IMR-90 (cell line): ENCODE results near the gene BCAS3. TPM values are rescaled to one million over a fixed set of nuclear protein-coding genes. Genes with fewer than 3 reads are reported as not detected.

ENCODE experiments used
- ATAC-seq: fragments of 200-7000 bp; cut with Tn5 transposase; 2 replicates; pipeline ENCODE4 v1.9.1; 2020; ENCODE audit warnings: low read depth, mild to moderate bottlenecking, moderate library complexity
- BruUV-seq: library from RNA; stranded (reverse); fragments of 400-500 nt; replicated peaks from 2 replicates; lab custom pipeline; 2021; lab: Mats Ljungman, UMichigan
- CTCF ChIA-PET: fragments of 300-600 bp; formaldehyde crosslinking; extraction: SDS; loops from one replicate; lab custom pipeline; 2021; ENCODE audit warnings: antibody characterized with exemption; lab: Yijun Ruan, JAX
- POLR2A ChIA-PET: fragments of 300-600 bp; sonication (Branson Sonifier 250); formaldehyde crosslinking; loops from one replicate; lab custom pipeline; 2022; ENCODE audit warnings: antibody characterized with exemption; ENCODE audit not compliant: unreplicated experiment; lab: Charles Lee
- DNase-seq: peaks from one replicate; pipeline ENCODE4 v3.0.0; 2013
- H2AFZ ChIP-seq: replicated peaks from 2 replicates; pipeline ENCODE3; 2013; ENCODE audit warnings: low read length, mild to moderate bottlenecking; ENCODE audit not compliant: poor library complexity
- H2AK5ac ChIP-seq: 2 replicates; pipeline ENCODE4 v1.6.1; 2013; ENCODE audit warnings: low read depth, low read length, inconsistent platforms
- H2AK9ac ChIP-seq: replicated peaks from 2 replicates; pipeline ENCODE3; 2013; ENCODE audit warnings: mild to moderate bottlenecking, low read depth, low read length, moderate library complexity; ENCODE audit not compliant: poor library complexity
- H2BK120ac ChIP-seq: 2 replicates; pipeline ENCODE4 v1.6.1; 2013; ENCODE audit warnings: low read depth, low read length, inconsistent platforms
- H2BK15ac ChIP-seq: 3 replicates; pipeline ENCODE4 v1.6.1; 2013; ENCODE audit warnings: low read depth, low read length, inconsistent platforms
- H2BK20ac ChIP-seq: 2 replicates; pipeline ENCODE4 v1.6.1; 2013; ENCODE audit warnings: low read depth, mild to moderate bottlenecking, inconsistent platforms, low read length, moderate library complexity
- H2BK5ac ChIP-seq: 2 replicates; pipeline ENCODE4 v1.6.1; 2013; ENCODE audit warnings: mild to moderate bottlenecking, low read depth, low read length, inconsistent platforms; ENCODE audit not compliant: poor library complexity, severe bottlenecking
- H3K14ac ChIP-seq: replicated peaks from 2 replicates; pipeline ENCODE4 v1.6.1; 2013; ENCODE audit warnings: low read depth, low read length, inconsistent platforms
- H3K18ac ChIP-seq: 2 replicates; pipeline ENCODE4 v1.6.1; 2013; ENCODE audit warnings: low read depth, low read length, control low read depth
- H3K23ac ChIP-seq: 2 replicates; pipeline ENCODE4 v1.6.1; 2013; ENCODE audit warnings: low read depth, low read length, inconsistent platforms
- H3K27ac ChIP-seq: 2 replicates; pipeline ENCODE4 v1.5.1; 2013; ENCODE audit warnings: mild to moderate bottlenecking, control low read depth, low read length; ENCODE audit not compliant: insufficient read depth
- H3K27me3 ChIP-seq: 2 replicates; pipeline ENCODE4 v1.6.1; 2013; ENCODE audit warnings: low read length; ENCODE audit not compliant: control insufficient read depth, insufficient read depth
- H3K36me3 ChIP-seq: 2 replicates; pipeline ENCODE4 v1.6.1; 2013; ENCODE audit warnings: low read length, mixed read lengths; ENCODE audit not compliant: control insufficient read depth, insufficient read depth
- H3K4ac ChIP-seq: 2 replicates; pipeline ENCODE4 v1.6.1; 2013; ENCODE audit warnings: low read depth, low read length, inconsistent platforms
- H3K4me1 ChIP-seq: 2 replicates; pipeline ENCODE4 v1.6.1; 2013; ENCODE audit warnings: low read length, mixed read lengths; ENCODE audit not compliant: control insufficient read depth, insufficient read depth
- H3K4me2 ChIP-seq: 2 replicates; pipeline ENCODE4 v1.6.1; 2013; ENCODE audit warnings: low read depth, mild to moderate bottlenecking, control low read depth, low read length, moderate library complexity
- H3K4me3 ChIP-seq: 2 replicates; pipeline ENCODE4 v1.5.1; 2013; ENCODE audit warnings: low read depth, mild to moderate bottlenecking, control low read depth, low read length, moderate library complexity; ENCODE audit not compliant: insufficient read depth
- H3K56ac ChIP-seq: 2 replicates; pipeline ENCODE4 v1.6.1; 2013; ENCODE audit warnings: low read length, inconsistent platforms; ENCODE audit not compliant: insufficient read depth; ENCODE audit errors: extremely low read depth
- H3K79me1 ChIP-seq, 2 experiments: 2 replicates each; pipeline ENCODE4 v1.6.1; 2013; ENCODE audit warnings: low read length in 2 of 2, inconsistent platforms in 1 of 2, low read depth in 1 of 2
- H3K9ac ChIP-seq: 2 replicates; pipeline ENCODE4 v1.6.1; 2013; ENCODE audit warnings: low read depth, low read length, control low read depth
- H3K9me1 ChIP-seq: 2 replicates; pipeline ENCODE4 v1.6.1; 2013; ENCODE audit warnings: low read length, inconsistent platforms; ENCODE audit not compliant: insufficient read depth
- H3K9me3 ChIP-seq: 2 replicates; pipeline ENCODE4 v1.6.1; 2013; ENCODE audit warnings: low read length; ENCODE audit not compliant: control insufficient read depth, insufficient read depth
- H4K20me1 ChIP-seq: 2 replicates; pipeline ENCODE4 v1.6.1; 2013; ENCODE audit warnings: low read length, inconsistent platforms; ENCODE audit not compliant: insufficient read depth
- H4K5ac ChIP-seq: 2 replicates; pipeline ENCODE4 v1.6.1; 2013; ENCODE audit warnings: mild to moderate bottlenecking, low read depth, low read length, control low read depth
- H4K8ac ChIP-seq, 2 experiments: 2 replicates each; pipeline ENCODE4 v1.6.1; 2013; ENCODE audit warnings: low read depth in 2 of 2, low read length in 2 of 2, control low read depth in 1 of 2, inconsistent platforms in 1 of 2
- H4K91ac ChIP-seq: 2 replicates; pipeline ENCODE4 v1.6.1; 2013; ENCODE audit warnings: low read depth, low read length, inconsistent platforms; ENCODE audit not compliant: insufficient read depth
- BHLHE40 ChIP-seq: fragments of 150-350 bp; IDR thresholded peaks from 2 replicates; pipeline ENCODE4 v1.6.1; 2016; ENCODE audit warnings: mild to moderate bottlenecking, low read depth, low read length
- MAZ ChIP-seq: IDR thresholded peaks from 2 replicates; pipeline ENCODE4 v1.6.1; 2012; ENCODE audit warnings: low read depth, mild to moderate bottlenecking, low read length, improper control_type of control experiment, moderate library complexity, borderline replicate concordance
- MXI1 ChIP-seq: IDR thresholded peaks from 2 replicates; pipeline ENCODE4 v1.6.1; 2012; ENCODE audit warnings: low read depth, mild to moderate bottlenecking, low read length, moderate library complexity, borderline replicate concordance
- NFE2L2 ChIP-seq: fragments of 150-350 bp; IDR thresholded peaks from 2 replicates; pipeline ENCODE4 v1.6.1; 2016; ENCODE audit warnings: low read depth, mild to moderate bottlenecking, low read length
- RAD21 ChIP-seq: IDR thresholded peaks from 2 replicates; pipeline ENCODE4 v1.6.1; 2012; ENCODE audit warnings: low read length, improper control_type of control experiment
- RCOR1 ChIP-seq: IDR thresholded peaks from 2 replicates; pipeline ENCODE4 v1.6.1; 2012; ENCODE audit warnings: mild to moderate bottlenecking, low read length, improper control_type of control experiment; ENCODE audit not compliant: insufficient replicate concordance
- RFX5 ChIP-seq: IDR thresholded peaks from 2 replicates; pipeline ENCODE4 v1.8.0; 2012; ENCODE audit warnings: low read depth, mild to moderate bottlenecking, low read length, moderate library complexity
- SMC3 ChIP-seq: fragments of 150-350 bp; IDR thresholded peaks from 2 replicates; pipeline ENCODE4 v1.6.1; 2016; ENCODE audit warnings: low read depth, mild to moderate bottlenecking, antibody characterized with exemption, low read length, moderate library complexity
- USF2 ChIP-seq: fragments of 150-350 bp; IDR thresholded peaks from 2 replicates; pipeline ENCODE4 v1.6.1; 2017; ENCODE audit warnings: mild to moderate bottlenecking, antibody characterized with exemption, low read length, low read depth
- WGBS, 2 experiments: methylation state at CpG; one replicate each; pipeline versions ENCODE4 v1.1.5 to v1.1.7; 2013; ENCODE audit warnings: missing lambda C conversion rate in 2 of 2; ENCODE audit not compliant: insufficient read length in 1 of 2; ENCODE audit errors: extremely low coverage in 2 of 2; 5-methylcytosine and 5-hydroxymethylcytosine counted together
- dilution Hi-C: fragments of 300-500 bp; cut with HindIII; formaldehyde crosslinking; loops from one replicate; pipeline ENCODE4 v1.14.3; 2018; ENCODE audit warnings: low sequenced_read_pairs; ENCODE audit not compliant: unreplicated experiment
- in situ Hi-C: fragments of 300-500 bp; cut with MboI; formaldehyde crosslinking; loops from 3 replicates; pipeline ENCODE4 v1.14.3; 2019; ENCODE audit warnings: low sequenced_read_pairs, inconsistent platforms, mixed read lengths
- intact Hi-C: fragments of 100-400 bp; cut with micrococcal nuclease; formaldehyde crosslinking; loops from 2 replicates; pipeline ENCODE4 v1.10.0; 2022
- polyA plus RNA-seq, 3 experiments: library from polyadenylated mRNA; depleted of rRNA; stranded (reverse); fragments of >200 nt; gene quantifications; 2 replicates each; pipeline ENCODE4 v1.2.3, GENCODE V29; 2012; ENCODE audit warnings: low replicate concordance in 1 of 3
- total RNA-seq: library from RNA; depleted of rRNA; stranded (reverse); fragments of >200 nt; gene quantifications from 2 replicates; pipeline ENCODE4 v1.2.3, GENCODE V29; 2012

BCAS3 gene
- total and polyA plus RNA-seq, 2 of the 4 experiments (the other 2 are of a cell fraction), result 6.3 to 27.1 TPM

DNA sequence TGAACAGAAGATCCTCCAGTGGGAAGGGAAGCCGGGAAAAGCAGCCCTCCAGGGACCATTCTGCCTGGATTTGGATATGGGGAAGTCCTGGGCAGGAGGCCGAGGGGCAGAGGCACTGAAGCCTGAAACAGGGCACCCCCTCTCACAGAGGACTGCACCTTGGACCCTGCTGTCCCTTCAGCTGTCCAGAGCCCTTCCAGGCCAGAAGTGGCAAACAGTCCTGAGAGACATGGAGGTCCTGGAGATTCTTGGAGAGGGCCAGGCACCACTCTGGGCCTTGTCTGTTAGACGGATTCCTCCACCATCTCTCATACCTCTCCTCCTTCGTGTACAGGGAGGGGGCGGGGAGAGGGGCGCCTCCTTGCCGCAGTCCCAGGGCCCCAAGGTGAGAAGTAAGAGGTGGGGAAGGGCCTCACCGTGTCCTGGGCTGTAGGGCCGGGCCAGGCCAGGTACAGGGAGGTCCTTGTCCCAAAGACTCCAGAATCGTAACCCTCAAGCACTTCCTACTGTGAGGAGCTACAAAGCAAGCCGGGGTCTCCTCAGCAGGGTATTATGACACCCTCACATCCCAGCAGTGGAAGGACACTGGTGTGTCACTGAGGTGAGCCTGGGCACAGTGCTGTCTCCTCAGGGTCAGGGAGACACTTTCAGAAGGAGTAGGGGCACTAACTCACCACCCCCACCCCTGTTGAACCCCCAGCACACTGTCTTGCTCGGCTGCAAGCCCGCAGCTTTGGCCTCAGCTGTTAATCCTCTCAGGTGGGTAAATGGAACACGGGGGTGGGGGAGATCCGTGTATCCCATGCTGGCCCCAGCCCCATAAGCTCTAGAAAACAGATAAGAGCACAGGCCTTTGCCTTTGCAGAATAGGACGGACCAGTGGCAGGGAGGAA is 705.4 kb downstream of the BCAS3 start (continued):
- no peak for TF ChIP-seq NFE2L2

GRCh38 chr17:61383689-61384201 is 706.1 kb downstream of the BCAS3 start:
- dilution Hi-C loops (no loop called here), in situ Hi-C loops (no loop called here), intact Hi-C loops (no loop called here)
- no peak overlapping the region for H2AFZ ChIP-seq
- no peak overlapping the region for H3K56ac ChIP-seq
- peaks cover 21% of the 10 kb centered on the region for H3K9me1 ChIP-seq
- DNase-seq (no peak), ATAC-seq (no peak)
- no peak overlapping the region for H4K8ac ChIP-seq
- H3K4me1 ChIP-seq, result peaks cover 7% of the 10 kb centered on the region
- no peak overlapping the region for H2BK5ac ChIP-seq
- no peak overlapping the region for H3K14ac ChIP-seq
- H3K9ac ChIP-seq, result no peak overlapping the region
- H2BK15ac ChIP-seq, result no peak overlapping the region
- H3K4me2 ChIP-seq, result no peak overlapping the region
- BruUV-seq, result no TSS peak
- no peak overlapping the region for H3K4me3 ChIP-seq
- WGBS, 2 experiments, result 85% methylated on average over 5 of the region's 18 CpGs; no CpG with 5 or more reads in 1 of the 2 experiments
- no peak overlapping the region for H3K27ac ChIP-seq
- TF ChIP-seq SMC3, result no peak
- no peak for TF ChIP-seq RAD21
- TF ChIP-seq USF2, result no peak
- no peak for TF ChIP-seq MXI1
- TF ChIP-seq BHLHE40, result no peak
- TF ChIP-seq RFX5, result no peak
- no peak for TF ChIP-seq NFE2L2
- TF ChIP-seq RCOR1, result no peak
- no peak for TF ChIP-seq MAZ
- no peaks in the 10 kb centered on the region for H3K27me3 ChIP-seq
- ChIA-PET CTCF (no interaction called here), POLR2A (no interaction called here)
- H4K91ac ChIP-seq, result no peak overlapping the region
- no peaks in the 10 kb centered on the region for H4K20me1 ChIP-seq
- H2AK5ac ChIP-seq, result no peak overlapping the region; the same call in 1 of the 2 replicates
- H3K18ac ChIP-seq, result no peak overlapping the region
- H2BK120ac ChIP-seq, result no peak overlapping the region
- no peaks in the 10 kb centered on the region for H3K9me3 ChIP-seq
- H2BK20ac ChIP-seq, result no peak overlapping the region
- H3K36me3 ChIP-seq, result no peaks in the 10 kb centered on the region
- no peak overlapping the region for H3K4ac ChIP-seq
- H4K5ac ChIP-seq, result no peak overlapping the region
- no peak overlapping the region for H3K23ac ChIP-seq
- no peak overlapping the region for H2AK9ac ChIP-seq
- peaks cover 4 to 46% of the 10 kb centered on the region in 2 experiments; a peak in 1 of 4 replicates for H3K79me1 ChIP-seq
